Peyer's patch (tissue), 4 donors: ENCODE data around the gene MRPS15. TPM values are rescaled to one million over a fixed set of nuclear protein-coding genes. Genes with fewer than 3 reads are reported as not detected.

Source experiments
- DNase-seq, 3 donors: peaks; one replicate each; pipeline ENCODE4 v3.0.0-alpha.2; 2017 to 2019
- H3K27ac ChIP-seq, 4 donors: fragments of 200-600 bp; sonication (generic); one replicate each; pipeline ENCODE4 v1.5.1; 2016 to 2019
- H3K27me3 ChIP-seq, 2 donors: fragments of 200-600 bp; sonication (generic); one replicate each; pipeline ENCODE4 v1.5.1; 2019
- H3K36me3 ChIP-seq, 3 donors: fragments of 200-600 bp; sonication (generic); one replicate each; pipeline ENCODE4 v1.5.1; 2016 to 2019
- H3K4me1 ChIP-seq, 4 donors: fragments of 200-600 bp; sonication (generic); one replicate each; pipeline ENCODE4 v1.5.1; 2016 to 2019
- H3K4me3 ChIP-seq, 4 donors: fragments of 200-600 bp; sonication (generic); 1 replicate in 3 of 4; 2 replicates in 1 of 4; pipeline ENCODE4 v1.5.1; 2016 to 2019; ENCODE audit warnings: mild to moderate bottlenecking in 1 of 4
- H3K9me3 ChIP-seq, 4 donors: fragments of 200-600 bp; sonication (generic); one replicate each; pipeline ENCODE4 v1.5.1; 2016 to 2019; ENCODE audit warnings: mild to moderate bottlenecking in 1 of 4
- POLR2A ChIP-seq, 2 donors: fragments of 450-650 bp; IDR thresholded peaks; one replicate each; pipeline ENCODE4 v1.5.1; 2017; ENCODE audit warnings: antibody characterized with exemption in 2 of 2, mild to moderate bottlenecking in 2 of 2, moderate library complexity in 2 of 2
- total RNA-seq, 4 donors: library from RNA; depleted of rRNA; stranded (reverse); fragments of >200 nt; gene quantifications; one replicate each; pipeline ENCODE4 v1.1.0, GENCODE V29; 2016
- TF ChIP-seq, protein P1 (sequence below), 6 experiments: fragments of 450-650 bp in 4 of 6; fragments of 200-600 bp in 2 of 6; sonication (generic) in 1 of 6; IDR thresholded peaks; one replicate each; pipeline ENCODE4 v1.5.1; 2017 to 2019; ENCODE audit warnings: antibody characterized with exemption in 6 of 6, mild to moderate bottlenecking in 3 of 6, moderate library complexity in 1 of 6

Gene MRPS15
- total RNA-seq, 4 donors from 2014 or later: 44.2 to 74.3 (median 46.7) TPM

- H3K36me3 ChIP-seq: peaks cover 0 to 66% (median 0%) of the 10 kb centered on the region in 3 donors
These were observed 5.3 kb downstream of the MRPS15 start for GRCh38 chr1:36458910-36459309.

GRCh38 chr1:36457691-36458090 is 6.5 kb downstream of the MRPS15 start:
- Histone ChIP-seq H3K27me3 (no peaks in the 10 kb centered on the region), H3K36me3 (peaks cover 0 to 66% (median 0%) of the 10 kb centered on the region in 3 donors), H3K27ac (no peak overlapping the region), H3K4me3 (no peak overlapping the region), H3K9me3 (no peaks in the 10 kb centered on the region), H3K4me1 (peaks cover 0 to under 1% (median 0%) of the 10 kb centered on the region in 4 donors)
- TF ChIP-seq, protein P1, sequence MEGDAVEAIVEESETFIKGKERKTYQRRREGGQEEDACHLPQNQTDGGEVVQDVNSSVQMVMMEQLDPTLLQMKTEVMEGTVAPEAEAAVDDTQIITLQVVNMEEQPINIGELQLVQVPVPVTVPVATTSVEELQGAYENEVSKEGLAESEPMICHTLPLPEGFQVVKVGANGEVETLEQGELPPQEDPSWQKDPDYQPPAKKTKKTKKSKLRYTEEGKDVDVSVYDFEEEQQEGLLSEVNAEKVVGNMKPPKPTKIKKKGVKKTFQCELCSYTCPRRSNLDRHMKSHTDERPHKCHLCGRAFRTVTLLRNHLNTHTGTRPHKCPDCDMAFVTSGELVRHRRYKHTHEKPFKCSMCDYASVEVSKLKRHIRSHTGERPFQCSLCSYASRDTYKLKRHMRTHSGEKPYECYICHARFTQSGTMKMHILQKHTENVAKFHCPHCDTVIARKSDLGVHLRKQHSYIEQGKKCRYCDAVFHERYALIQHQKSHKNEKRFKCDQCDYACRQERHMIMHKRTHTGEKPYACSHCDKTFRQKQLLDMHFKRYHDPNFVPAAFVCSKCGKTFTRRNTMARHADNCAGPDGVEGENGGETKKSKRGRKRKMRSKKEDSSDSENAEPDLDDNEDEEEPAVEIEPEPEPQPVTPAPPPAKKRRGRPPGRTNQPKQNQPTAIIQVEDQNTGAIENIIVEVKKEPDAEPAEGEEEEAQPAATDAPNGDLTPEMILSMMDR (IDR thresholded peaks at IDR 0.05): no peak
- TF ChIP-seq POLR2A (IDR thresholded peaks at IDR 0.05): no peak
- DNase-seq: no peak

More at GRCh38 chr1:36458910-36459309, 5.3 kb downstream of the MRPS15 start:
- no peak overlapping the region for H3K4me3 ChIP-seq
- no peak overlapping the region for H3K27ac ChIP-seq
- TF ChIP-seq, protein P1 (IDR thresholded peaks at IDR 0.05): no peak
- no peak for TF ChIP-seq POLR2A (IDR thresholded peaks at IDR 0.05)
- peaks cover 0 to 10% (median 3%) of the 10 kb centered on the region in 4 donors for H3K4me1 ChIP-seq
- no peaks in the 10 kb centered on the region for H3K27me3 ChIP-seq
- DNase-seq: no peak
- H3K9me3 ChIP-seq: no peaks in the 10 kb centered on the region

DNA sequence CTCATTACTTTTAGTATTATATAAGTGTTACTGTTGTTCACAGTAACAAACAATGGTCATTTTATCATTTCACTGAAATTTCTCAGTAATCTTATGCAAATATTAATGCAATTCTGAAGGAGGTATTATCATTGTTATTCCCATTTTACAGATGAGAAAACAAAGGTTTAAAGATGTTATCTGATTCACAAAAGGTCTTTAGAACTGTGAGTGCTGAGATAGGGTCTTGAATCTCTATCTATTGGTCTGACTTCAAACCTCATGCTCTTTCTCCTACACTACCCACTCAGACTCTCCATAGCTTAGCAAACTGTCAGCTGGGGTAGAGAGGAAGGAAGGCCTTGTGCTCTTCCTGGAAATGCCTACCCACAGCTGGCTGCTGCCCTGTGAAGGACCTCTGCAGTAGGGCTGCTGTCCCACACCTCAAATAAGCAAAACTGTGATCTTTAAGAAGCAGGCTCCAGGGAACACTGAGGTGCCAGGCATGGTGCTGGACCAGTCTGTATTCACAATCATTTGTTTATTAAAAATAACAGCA is 7.7 kb downstream of the MRPS15 start:
- H3K4me3 ChIP-seq: no peak overlapping the region
- H3K27ac ChIP-seq: no peak overlapping the region
- TF ChIP-seq, protein P1 (IDR thresholded peaks at IDR 0.05): no peak
- TF ChIP-seq POLR2A (IDR thresholded peaks at IDR 0.05): no peak
- H3K27me3 ChIP-seq: no peaks in the 10 kb centered on the region
- H3K4me1 ChIP-seq: no peaks in the 10 kb centered on the region
- H3K36me3 ChIP-seq: peaks cover 0 to 59% (median 0%) of the 10 kb centered on the region in 3 donors
- DNase-seq: no peak
- H3K9me3 ChIP-seq: no peaks in the 10 kb centered on the region

GRCh38 chr1:36455386-36455785 is 8.8 kb downstream of the MRPS15 start:
- H3K27ac ChIP-seq: no peak overlapping the region
- TF ChIP-seq POLR2A (IDR thresholded peaks at IDR 0.05): no peak
- TF ChIP-seq, protein P1 (IDR thresholded peaks at IDR 0.05): no peak
- no peak overlapping the region for H3K4me3 ChIP-seq
- H3K27me3 ChIP-seq: no peaks in the 10 kb centered on the region
- no peaks in the 10 kb centered on the region for H3K9me3 ChIP-seq
- no peaks in the 10 kb centered on the region for H3K4me1 ChIP-seq
- no peak for DNase-seq
- peaks cover 0 to 49% (median 0%) of the 10 kb centered on the region in 3 donors for H3K36me3 ChIP-seq

DNA sequence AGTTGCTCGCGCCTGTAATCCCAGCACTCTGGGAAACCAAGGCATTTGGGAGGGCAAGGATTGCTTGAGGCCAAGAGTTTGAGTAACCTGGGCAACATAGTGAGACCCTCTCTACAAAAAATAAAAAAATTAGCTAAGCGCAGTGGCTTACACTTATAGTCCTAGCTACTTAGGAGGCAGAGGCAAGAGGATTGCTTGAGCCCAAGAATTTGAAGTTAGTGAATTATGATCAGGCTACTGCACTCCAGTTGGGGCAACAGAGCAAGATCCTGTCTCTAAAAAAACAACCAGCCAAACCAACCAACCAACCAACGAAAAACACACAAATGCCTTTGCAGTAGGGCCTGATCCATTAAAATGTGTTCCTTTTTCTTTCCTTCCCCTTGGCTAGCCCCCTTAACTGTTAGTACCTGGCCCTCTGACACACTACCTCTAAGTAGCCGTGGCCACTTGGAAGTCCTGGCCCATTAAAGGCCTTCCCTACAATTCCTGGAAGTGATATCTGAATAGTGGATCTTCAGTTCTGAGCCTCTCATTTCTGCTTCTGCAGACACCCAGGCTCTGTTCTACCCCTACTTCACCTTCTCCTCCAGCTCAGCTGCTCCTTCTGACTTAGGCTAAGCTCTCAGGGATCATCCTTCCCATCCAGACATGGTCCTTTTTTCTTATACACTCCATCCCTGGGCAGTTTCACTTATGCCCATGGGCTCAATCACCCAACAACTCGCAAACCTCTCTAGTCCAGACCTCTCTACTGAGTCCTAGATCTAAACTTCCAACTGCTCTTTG is 10.4 kb downstream of the MRPS15 start:
- Histone ChIP-seq H3K27me3 (no peaks in the 10 kb centered on the region), H3K4me3 (no peak overlapping the region), H3K27ac (no peak overlapping the region), H3K36me3 (peaks cover 0 to 44% (median 0%) of the 10 kb centered on the region in 3 donors), H3K4me1 (no peaks in the 10 kb centered on the region), H3K9me3 (no peaks in the 10 kb centered on the region)
- TF ChIP-seq POLR2A (IDR thresholded peaks at IDR 0.05): no peak
- TF ChIP-seq, protein P1 (IDR thresholded peaks at IDR 0.05): no peak
- no peak for DNase-seq
